ENCODE data around the gene TSPAN4. TPM values are rescaled to one million over a fixed set of nuclear protein-coding genes. Genes with fewer than 3 reads are reported as not detected.

The TSPAN4 gene
- total and polyA plus RNA-seq, 10 of the 15 experiments (the other 5 are each of a cell fraction or from before 2014, with no cell fraction given), result 0.37 to 14.0 (median 8.5) TPM; not detected in 1

GRCh38 chr11:824292-824880, 18.3 kb upstream of the TSPAN4 start:
- H3K27ac ChIP-seq (ENCODE audit: control insufficient read depth, insufficient read depth), result no peak overlapping the region
- WGBS (ENCODE audit: insufficient coverage, insufficient replicate concordance, low lambda C conversion rate, missing lambda C conversion rate), result 97% methylated on average over 33 of the region's 59 CpGs
- no peaks in the 10 kb centered on the region; a peak in 2 of 4 replicates for H3K36me3 ChIP-seq (ENCODE audit: control insufficient read depth in 2 of 2, insufficient read depth in 2 of 2, low read length in 1 of 2)
- POLR2A ChIA-PET, result interaction anchor here (1.4 kb wide), 1 partner anchor 10 kb away, joined by 4 read pairs; no protein-coding TSS in a partner anchor
- H4K20me1 ChIP-seq (ENCODE audit: control insufficient read depth, insufficient read depth), result no peaks in the 10 kb centered on the region; the same call in 1 of the 2 replicates
- H3K9me3 ChIP-seq (replicated peaks; ENCODE audit: control insufficient read depth, insufficient read depth, low read length), result no peaks in the 10 kb centered on the region
- SMC1A ChIA-PET (ENCODE audit: uncharacterized antibody, unreplicated experiment), result no interaction called here
- no TSS peak for BruUV-seq (replicated peaks)
- TF ChIP-seq POLR2A (IDR thresholded peaks at IDR 0.05; ENCODE audit: low read depth, low read length), result 0 out of 2 replicates have a peak, but pooled peaks have one; percentile 34
- TF ChIP-seq, protein P1, sequence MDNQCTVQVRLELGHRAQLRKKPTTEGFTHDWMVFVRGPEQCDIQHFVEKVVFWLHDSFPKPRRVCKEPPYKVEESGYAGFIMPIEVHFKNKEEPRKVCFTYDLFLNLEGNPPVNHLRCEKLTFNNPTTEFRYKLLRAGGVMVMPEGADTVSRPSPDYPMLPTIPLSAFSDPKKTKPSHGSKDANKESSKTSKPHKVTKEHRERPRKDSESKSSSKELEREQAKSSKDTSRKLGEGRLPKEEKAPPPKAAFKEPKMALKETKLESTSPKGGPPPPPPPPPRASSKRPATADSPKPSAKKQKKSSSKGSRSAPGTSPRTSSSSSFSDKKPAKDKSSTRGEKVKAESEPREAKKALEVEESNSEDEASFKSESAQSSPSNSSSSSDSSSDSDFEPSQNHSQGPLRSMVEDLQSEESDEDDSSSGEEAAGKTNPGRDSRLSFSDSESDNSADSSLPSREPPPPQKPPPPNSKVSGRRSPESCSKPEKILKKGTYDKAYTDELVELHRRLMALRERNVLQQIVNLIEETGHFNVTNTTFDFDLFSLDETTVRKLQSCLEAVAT (IDR thresholded peaks at IDR 0.05), result no peak
- DNase-seq (ENCODE audit: low read depth, low spot score) (no peak), FAIRE-seq (no peak), ATAC-seq (no peak)
- H3K4me2 ChIP-seq (ENCODE audit: control insufficient read depth, insufficient read depth), result no peak overlapping the region
- no peak overlapping the region for H3K9ac ChIP-seq (ENCODE audit: control insufficient read depth, insufficient read depth, low read length)
- intact Hi-C loops (cut with micrococcal nuclease; ENCODE audit: unreplicated experiment), result no loop called here
- in situ Hi-C loops (cut with MboI), result loop anchor here (25.0 kb wide), 1 partner anchor 1563 kb away; the partner anchor contains the start of gene CD81
- H3K79me2 ChIP-seq (ENCODE audit: control insufficient read depth, insufficient read depth, low read length), result peaks cover 5% of the 10 kb centered on the region
- peaks cover 20% of the 10 kb centered on the region for H3K4me1 ChIP-seq (ENCODE audit: control insufficient read depth, insufficient read depth, low read length)
- no peaks in the 10 kb centered on the region for H3K27me3 ChIP-seq (replicated peaks in 1 of 2; ENCODE audit: control insufficient read depth in 2 of 2, insufficient read depth in 2 of 2, low read length in 1 of 2)
- CTCF ChIA-PET, result no interaction called here
- RAD21 ChIA-PET (ENCODE audit: unreplicated experiment), result no interaction called here
- H3K4me3 ChIP-seq, result no peak overlapping the region
- H2AFZ ChIP-seq (ENCODE audit: control insufficient read depth, low read depth, low read length), result no peak overlapping the region

DNA sequence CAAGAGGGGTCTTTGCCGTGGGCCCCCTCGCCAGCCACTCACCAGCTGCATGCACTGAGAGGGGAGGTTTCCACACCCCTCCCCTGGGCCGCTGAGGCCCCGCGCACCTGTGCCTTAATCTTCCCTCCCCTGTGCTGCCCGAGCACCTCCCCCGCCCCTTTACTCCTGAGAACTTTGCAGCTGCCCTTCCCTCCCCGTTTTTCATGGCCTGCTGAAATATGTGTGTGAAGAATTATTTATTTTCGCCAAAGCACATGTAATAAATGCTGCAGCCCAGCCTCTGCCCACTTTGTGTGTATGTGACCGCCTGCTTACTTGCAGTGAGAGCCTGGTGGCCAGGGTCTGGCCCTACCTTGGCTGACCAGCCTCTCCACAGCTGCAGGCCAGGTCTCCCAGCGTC, 17.7 kb upstream of the TSPAN4 start:
- 76% methylated on average over 9 of the region's 11 CpGs for WGBS (ENCODE audit: insufficient coverage, insufficient replicate concordance, low lambda C conversion rate, missing lambda C conversion rate)

More for the DNA sequence above, 17.7 kb upstream of the TSPAN4 start:
- in situ Hi-C loops (cut with MboI) (loop anchor here (25.0 kb wide), 1 partner anchor 1562 kb away; the partner anchor contains the start of gene CD81), intact Hi-C loops (cut with micrococcal nuclease; ENCODE audit: unreplicated experiment) (no loop called here)
- H3K4me3 ChIP-seq, result no peak overlapping the region
- H3K36me3 ChIP-seq (ENCODE audit: control insufficient read depth in 2 of 2, insufficient read depth in 2 of 2, low read length in 1 of 2), result no peaks in the 10 kb centered on the region; a peak in 2 of 4 replicates
- H3K4me2 ChIP-seq (ENCODE audit: control insufficient read depth, insufficient read depth), result no peak overlapping the region
- no peaks in the 10 kb centered on the region; the same call in 1 of the 2 replicates for H4K20me1 ChIP-seq (ENCODE audit: control insufficient read depth, insufficient read depth)
- peaks cover 26% of the 10 kb centered on the region for H3K4me1 ChIP-seq (ENCODE audit: control insufficient read depth, insufficient read depth, low read length)
- TF ChIP-seq NFIC (IDR thresholded peaks at IDR 0.05; ENCODE audit: low read depth, low read length), result no peak
- TF ChIP-seq SIN3A (IDR thresholded peaks at IDR 0.05; ENCODE audit: low read depth, low read length), result no peak
- no peak for TF ChIP-seq TCF12 (IDR thresholded peaks at IDR 0.05; ENCODE audit: low read depth, low read length)
- TF ChIP-seq ESRRA (IDR thresholded peaks at IDR 0.05; ENCODE audit: low read length), result no peak
- no peak for TF ChIP-seq KLF5 (IDR thresholded peaks at IDR 0.05; ENCODE audit: partially characterized antibody)
- TF ChIP-seq, protein P2, sequence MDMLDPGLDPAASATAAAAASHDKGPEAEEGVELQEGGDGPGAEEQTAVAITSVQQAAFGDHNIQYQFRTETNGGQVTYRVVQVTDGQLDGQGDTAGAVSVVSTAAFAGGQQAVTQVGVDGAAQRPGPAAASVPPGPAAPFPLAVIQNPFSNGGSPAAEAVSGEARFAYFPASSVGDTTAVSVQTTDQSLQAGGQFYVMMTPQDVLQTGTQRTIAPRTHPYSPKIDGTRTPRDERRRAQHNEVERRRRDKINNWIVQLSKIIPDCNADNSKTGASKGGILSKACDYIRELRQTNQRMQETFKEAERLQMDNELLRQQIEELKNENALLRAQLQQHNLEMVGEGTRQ (IDR thresholded peaks at IDR 0.05; ENCODE audit: borderline replicate concordance, low read depth, low read length), result no peak
- no peak overlapping the region for H2AFZ ChIP-seq (ENCODE audit: control insufficient read depth, low read depth, low read length)
- ChIA-PET SMC1A (ENCODE audit: uncharacterized antibody, unreplicated experiment) (no interaction called here), POLR2A (interaction anchor here (0.6 to 1.4 kb wide), 2 partner anchors 9 to 46 kb away, joined by 3 to 4 read pairs; no protein-coding TSS in a partner anchor), RAD21 (ENCODE audit: unreplicated experiment) (interaction anchor here (0.6 kb wide), 1 partner anchor 19 kb away, joined by 3 read pairs; no protein-coding TSS in a partner anchor), CTCF (no interaction called here)
- no peak for FAIRE-seq
- no peak overlapping the region for H3K9ac ChIP-seq (ENCODE audit: control insufficient read depth, insufficient read depth, low read length)
- no peak for ATAC-seq
- DNase-seq (ENCODE audit: low read depth, low spot score), result no peak
- peaks cover 5% of the 10 kb centered on the region for H3K79me2 ChIP-seq (ENCODE audit: control insufficient read depth, insufficient read depth, low read length)
- H3K27ac ChIP-seq (ENCODE audit: control insufficient read depth, insufficient read depth), result no peak overlapping the region
- no TSS peak for BruUV-seq (replicated peaks)
- H3K9me3 ChIP-seq (replicated peaks; ENCODE audit: control insufficient read depth, insufficient read depth, low read length), result no peaks in the 10 kb centered on the region
- no peaks in the 10 kb centered on the region; a peak in 1 of 4 replicates for H3K27me3 ChIP-seq (replicated peaks in 1 of 2; ENCODE audit: control insufficient read depth in 2 of 2, insufficient read depth in 2 of 2, low read length in 1 of 2)
